Activated CD8-positive, alpha-beta memory T cell treated with anti-CD3 and anti-CD28 coated beads, Interleukin-2, amount 10 ng/mL, durations not matched to agents 7 days and 5 days (primary cell): ENCODE measurements around the gene TAAR2. TPM values are rescaled to one million over a fixed set of nuclear protein-coding genes. Genes with fewer than 3 reads are reported as not detected.

Experiments
- total RNA-seq, 2 experiments: library from RNA; stranded (reverse); gene quantifications; one replicate each; pipeline ENCODE4 v1.2.3, GENCODE V29; 2021

Gene TAAR2
- total RNA-seq, 2 experiments from 2014 or later, result not detected

Other genes starting within 250 kb of the TAAR2 start
- gene MOXD1, start 222.8 kb downstream of the TAAR2 start, total RNA-seq, result under 1 TPM in 1 of 2 experiments, not detected in 1; 0.45 TPM
- gene STX7, start 111.2 kb downstream of the TAAR2 start, total RNA-seq, result 10 to 100 TPM; 17.2 to 19.5 TPM
- not detected for gene TAAR9, start 86.0 kb downstream of the TAAR2 start, total RNA-seq
- not detected for gene TAAR8, start 71.6 kb downstream of the TAAR2 start, total RNA-seq
- gene TAAR6, start 54.0 kb downstream of the TAAR2 start, total RNA-seq, result not detected
- gene TAAR5, start 34.5 kb downstream of the TAAR2 start, total RNA-seq, result not detected
- gene TAAR1, start 34.9 kb upstream of the TAAR2 start, total RNA-seq, result not detected
- not detected for gene VNN1, start 89.8 kb upstream of the TAAR2 start, total RNA-seq
- gene VNN2, start 133.6 kb upstream of the TAAR2 start, total RNA-seq, result 10 to 100 TPM; 12.6 to 16.2 TPM
- 1 to 10 TPM; 6.4 to 7.8 TPM for gene SLC18B1, start 174.4 kb upstream of the TAAR2 start, total RNA-seq
- 1,000 to 10,000 TPM; 1,017 to 1,085 TPM for gene RPS12, start 190.3 kb upstream of the TAAR2 start, total RNA-seq